ENCODE results near the gene INO80E. TPM values are rescaled to one million over a fixed set of nuclear protein-coding genes. Genes with fewer than 3 reads are reported as not detected.

INO80E gene
- polyA plus RNA-seq, 1 of the 3 experiments (the other 2 are of a cell fraction): 46.6 TPM

- TF ChIP-seq PBX3 (IDR thresholded peaks at IDR 0.05) (no peak), TCF12 (IDR thresholded peaks at IDR 0.05) (no peak), RFX5 (IDR thresholded peaks at IDR 0.05; ENCODE audit: low read length) (no peak), ELF1 (IDR thresholded peaks at IDR 0.05) (no peak), FOXM1 (IDR thresholded peaks at IDR 0.05; ENCODE audit: low read depth) (no peak), NRF1 (IDR thresholded peaks at IDR 0.05; ENCODE audit: low read depth, low read length) (no peak), FOSL2 (IDR thresholded peaks at IDR 0.05; ENCODE audit: borderline replicate concordance, low read depth) (no peak), EZH2phosphoT487 (IDR thresholded peaks at IDR 0.05; ENCODE audit: borderline replicate concordance, low read depth) (no peak)
Observed at GRCh38 chr16:29987371-29988085, 8.5 kb upstream of the INO80E start (continued).

- Histone ChIP-seq H3K27me3 (ENCODE audit: insufficient read depth) (no peaks in the 10 kb centered on the region), H3K4me1 (ENCODE audit: control insufficient read depth in 1 of 2, insufficient read depth in 2 of 2, low read depth in 1 of 2, low read length in 1 of 2) (no peaks in the 10 kb centered on the region), H3K9me2 (no peaks in the 10 kb centered on the region), H3K36me3 (replicated peaks in 1 of 2; ENCODE audit: control insufficient read depth in 1 of 2, insufficient read depth in 2 of 2, low read length in 1 of 2) (peaks cover 16 to 95% of the 10 kb centered on the region in 2 experiments), H3K9me3 (no peaks in the 10 kb centered on the region), H2AFZ (ENCODE audit: low read depth) (no peak overlapping the region), H4K20me1 (ENCODE audit: insufficient read depth) (no peaks in the 10 kb centered on the region), H3K4me3 (ENCODE audit: low read depth in 2 of 2, low read length in 1 of 2) (no peak overlapping the region), H3K79me2 (ENCODE audit: insufficient read depth) (no peaks in the 10 kb centered on the region), H3K4me2 (no peak overlapping the region), H3K27ac (ENCODE audit: low read depth in 2 of 2, low read length in 1 of 2) (no peak overlapping the region), H3K9ac (no peak overlapping the region), H3F3A (replicated peaks; ENCODE audit: insufficient read depth) (peaks cover 5% of the 10 kb centered on the region)
- TF ChIP-seq JUND (IDR thresholded peaks at IDR 0.05) (no peak), NRF1 (IDR thresholded peaks at IDR 0.05; ENCODE audit: low read depth, low read length) (no peak), NFIC (IDR thresholded peaks at IDR 0.05; ENCODE audit: borderline replicate concordance) (no peak), RCOR1 (IDR thresholded peaks at IDR 0.05; ENCODE audit: low read length) (no peak), MXI1 (IDR thresholded peaks at IDR 0.05; ENCODE audit: low read depth, low read length) (no peak), IRF3 (IDR thresholded peaks at IDR 0.05; ENCODE audit: low read depth, low read length) (no peak), ZBTB33 (IDR thresholded peaks at IDR 0.05; ENCODE audit: borderline replicate concordance, low read depth) (no peak), GABPA (IDR thresholded peaks at IDR 0.05; ENCODE audit: low read depth) (no peak), CTCF (IDR thresholded peaks at IDR 0.05) (no peak), FOXJ3 (CRISPR knock-in tag; IDR thresholded peaks at IDR 0.05) (no peak), MEF2A (IDR thresholded peaks at IDR 0.05; ENCODE audit: borderline replicate concordance, low read depth) (no peak)
- WGBS (ENCODE audit: low lambda C conversion rate): 94% methylated on average over 13 of the region's 17 CpGs
- POLR2A ChIA-PET: interaction anchor here (1.4 to 3.2 kb wide), 2 partner anchors 12 to 15 kb away, joined by 3 to 7 read pairs; partner anchors contain the start of gene TAOK2
- CTCF ChIA-PET: interaction anchor here (1.3 to 3.4 kb wide), 2 partner anchors 11 to 13 kb away, joined by 3 to 13 read pairs; no protein-coding TSS in a partner anchor
- no peak for DNase-seq
Observed at GRCh38 chr16:29988346-29989075, 7.5 kb upstream of the INO80E start.

Data from SK-N-SH (cell line).